Stomach (tissue), 9 donors: ENCODE data around the gene SLC38A3. TPM values are rescaled to one million over a fixed set of nuclear protein-coding genes. Genes with fewer than 3 reads are reported as not detected.
A peak's percentile ranks its signal among the peaks of the same experiment; 100 is the strongest.

Experiments
- DNase-seq, 2 donors: peaks; one replicate each; pipeline versions ENCODE4 v3.0.0 to v3.0.0-alpha.2; 2013 to 2019
- H3K27ac ChIP-seq, 5 donors: fragments of 200-600 bp in 4 of 5; sonication (generic) in 4 of 5; one replicate each; pipeline ENCODE4 v1.5.1; 2013 to 2019; ENCODE audit warnings: mild to moderate bottlenecking in 1 of 5, moderate library complexity in 1 of 5
- H3K27me3 ChIP-seq, 3 donors: fragments of 200-600 bp; sonication (generic); one replicate each; pipeline ENCODE4 v1.5.1; 2017 to 2019; ENCODE audit warnings: mixed run types in 1 of 3
- H3K36me3 ChIP-seq, 4 donors: fragments of 200-600 bp; sonication (generic); 1 replicate in 3 of 4; 2 replicates in 1 of 4; pipeline ENCODE4 v1.5.1; 2016 to 2019
- H3K4me1 ChIP-seq, 4 donors: fragments of 200-600 bp; sonication (generic); one replicate each; pipeline ENCODE4 v1.5.1; 2016 to 2019
- H3K4me3 ChIP-seq, 4 donors: fragments of 200-600 bp; sonication (generic) in 3 of 4; one replicate each; pipeline ENCODE4 v1.5.1; 2016 to 2019; ENCODE audit warnings: mild to moderate bottlenecking in 1 of 4
- H3K9me3 ChIP-seq, 4 donors: fragments of 200-600 bp; sonication (generic); one replicate each; pipeline ENCODE4 v1.5.1; 2016 to 2019
- CTCF ChIP-seq, 7 experiments: fragments of 450-650 bp in 4 of 7; fragments of 200-600 bp in 3 of 7; sonication (generic) in 3 of 7; IDR thresholded peaks; one replicate each; pipeline ENCODE4 v1.5.1; 2016 to 2019; ENCODE audit warnings: antibody characterized with exemption in 7 of 7, control low read depth in 2 of 7, mild to moderate bottlenecking in 1 of 7
- EP300 ChIP-seq: sonication (generic); formaldehyde crosslinking; IDR thresholded peaks from one replicate; pipeline ENCODE4 v1.6.1; 2017; ENCODE audit warnings: antibody characterized with exemption
- POLR2A ChIP-seq, 4 donors: fragments of 450-650 bp; IDR thresholded peaks; one replicate each; pipeline ENCODE4 v1.6.1; 2016; ENCODE audit warnings: antibody characterized with exemption in 4 of 4, control low read depth in 2 of 4, mild to moderate bottlenecking in 1 of 4, moderate library complexity in 1 of 4
- POLR2AphosphoS5 ChIP-seq, 3 donors: sonication (generic); formaldehyde crosslinking; IDR thresholded peaks; one replicate each; pipeline ENCODE4 v1.6.1; 2016; ENCODE audit warnings: antibody characterized with exemption in 3 of 3
- WGBS, 5 donors: extraction: QIAGEN DNeasy Blood & Tissue Kit in 3 of 5; methylation state at CpG; one replicate each; pipeline versions ENCODE4 v1.1.5 to v1.1.7; 2013 to 2018; 5-methylcytosine and 5-hydroxymethylcytosine counted together
- intact Hi-C: fragments of 100-400 bp; cut with DNase I; formaldehyde crosslinking; loops from one replicate; pipeline ENCODE4 v1.15.1; 2023; ENCODE audit warnings: low total_unique reads
- polyA plus RNA-seq, 3 donors: library from polyadenylated mRNA; stranded (reverse); fragments of 200-250 nt; gene quantifications; one replicate each; pipeline ENCODE4 v1.2.3, GENCODE V29; 2013
- total RNA-seq, 5 donors: library from RNA; depleted of rRNA; stranded (reverse); fragments of >200 nt; gene quantifications; one replicate each; pipeline versions ENCODE4 v1.1.0 to v1.2.3, GENCODE V29; 2014 to 2016
- donor health status: healthy with polysubstance abuse.
- donor health status: Bipolar disorder and iron deficiency.
- donor health status: healthy.

Gene SLC38A3
- total and polyA plus RNA-seq, 8 donors: 0.15 to 3.1 (median 1.0) TPM; not detected in 4

- WGBS, 5 donors: 75 to 96% (median 85%) methylated on average over 2 of the region's 2 CpGs; no CpG with 5 or more reads in 1 of the 5 donors
- DNase-seq: no peak
- Histone ChIP-seq H3K27ac (no peak overlapping the region), H3K27me3 (peaks cover 0 to under 1% (median 0%) of the 10 kb centered on the region in 3 donors), H3K36me3 (no peaks in the 10 kb centered on the region), H3K4me1 (peaks cover 0 to 5% (median 0%) of the 10 kb centered on the region in 4 donors), H3K4me3 (no peak overlapping the region), H3K9me3 (no peaks in the 10 kb centered on the region)
- intact Hi-C loops: no loop called here
- TF ChIP-seq POLR2A (IDR thresholded peaks at IDR 0.05): no peak
- TF ChIP-seq EP300: no peak
- TF ChIP-seq CTCF (IDR thresholded peaks at IDR 0.05): no peak
- no peak for TF ChIP-seq POLR2AphosphoS5 (IDR thresholded peaks at IDR 0.05)
These were observed 6.9 kb downstream of the SLC38A3 start for GRCh38 chr3:50211930-50212329.

- H3K36me3 ChIP-seq: no peaks in the 10 kb centered on the region
- H3K4me3 ChIP-seq: no peak overlapping the region
- peaks cover 0 to 5% (median 0%) of the 10 kb centered on the region in 4 donors for H3K4me1 ChIP-seq
- 77 to 92% (median 86%) methylated on average over 4 of the region's 4 CpGs for WGBS, 5 donors
- no peaks in the 10 kb centered on the region for H3K9me3 ChIP-seq
- TF ChIP-seq EP300 (no peak), CTCF (IDR thresholded peaks at IDR 0.05) (no peak), POLR2A (IDR thresholded peaks at IDR 0.05) (no peak), POLR2AphosphoS5 (IDR thresholded peaks at IDR 0.05) (no peak)
- DNase-seq: no peak
- no peaks in the 10 kb centered on the region for H3K27me3 ChIP-seq
- H3K27ac ChIP-seq: peak overlapping the region in 1 of 5 donors; percentile 35
- intact Hi-C loops: no loop called here
These were observed 7.4 kb downstream of the SLC38A3 start for GRCh38 chr3:50212502-50212901.

GRCh38 chr3:50212971-50213370 lies 7.9 kb downstream of the SLC38A3 start:
- 71 to 100% (median 79%) methylated on average over 1 to 3 of the region's 3 CpGs for WGBS, 5 donors
- H3K36me3 ChIP-seq: no peaks in the 10 kb centered on the region
- intact Hi-C loops: no loop called here

GRCh38 chr3:50213373-50213772 lies 8.3 kb downstream of the SLC38A3 start:
- H3K9me3 ChIP-seq: no peaks in the 10 kb centered on the region
- H3K27me3 ChIP-seq: no peaks in the 10 kb centered on the region
- no peaks in the 10 kb centered on the region for H3K36me3 ChIP-seq
- no peak for TF ChIP-seq POLR2A (IDR thresholded peaks at IDR 0.05)
- TF ChIP-seq POLR2AphosphoS5 (IDR thresholded peaks at IDR 0.05): no peak
- no peak for TF ChIP-seq EP300
- no peak for TF ChIP-seq CTCF (IDR thresholded peaks at IDR 0.05)
- peaks cover 0 to 5% (median 0%) of the 10 kb centered on the region in 4 donors for H3K4me1 ChIP-seq
- peak; percentile 44 to 66 for DNase-seq
- WGBS, 5 donors: 22 to 54% (median 48%) methylated on average over 1 to 12 of the region's 12 CpGs
- intact Hi-C loops: no loop called here
- no peak overlapping the region for H3K4me3 ChIP-seq
- peak overlapping the region in 1 of 5 donors; percentile 35 for H3K27ac ChIP-seq

More at GRCh38 chr3:50212971-50213370, 7.9 kb downstream of the SLC38A3 start:
- Histone ChIP-seq H3K27ac (peak overlapping the region in 1 of 5 donors; percentile 35), H3K27me3 (no peaks in the 10 kb centered on the region), H3K9me3 (no peaks in the 10 kb centered on the region), H3K4me3 (no peak overlapping the region), H3K4me1 (peaks cover 0 to 5% (median 0%) of the 10 kb centered on the region in 4 donors)
- DNase-seq: no peak
- TF ChIP-seq POLR2A (IDR thresholded peaks at IDR 0.05) (no peak), CTCF (IDR thresholded peaks at IDR 0.05) (no peak)
